Keratinocyte (primary cell): ENCODE data around the gene CAV2. TPM values are rescaled to one million over a fixed set of nuclear protein-coding genes. Genes with fewer than 3 reads are reported as not detected.

Source experiments
- DNase-seq: peaks from one replicate; pipeline ENCODE4 v3.0.0-alpha.2; 2011; ENCODE audit warnings: low read depth, missing footprints, low spot score
- FAIRE-seq: peaks from 2 replicates; lab custom pipeline; 2011; peaks lifted over from hg19 to GRCh38; lab: Jason Lieb, UNC
- H2AFZ ChIP-seq: 2 replicates; pipeline ENCODE4 v1.6.0; 2012; ENCODE audit warnings: low read length, control low read depth, inconsistent platforms; ENCODE audit not compliant: control insufficient read depth
- H3K27ac ChIP-seq: 2 replicates; pipeline ENCODE4 v1.5.1; 2011; ENCODE audit warnings: low read length; ENCODE audit not compliant: control insufficient read depth, insufficient read depth
- H3K27me3 ChIP-seq: 3 replicates; pipeline ENCODE4 v1.6.0; 2011; ENCODE audit warnings: low read length; ENCODE audit not compliant: control insufficient read depth, insufficient read depth; ENCODE audit errors: extremely low read depth
- H3K36me3 ChIP-seq, 2 experiments: 2 replicates in 1 of 2; 3 replicates in 1 of 2; pipeline ENCODE4 v1.5.1; 2011; ENCODE audit warnings: low read length in 2 of 2, mild to moderate bottlenecking in 1 of 2; ENCODE audit not compliant: control insufficient read depth in 2 of 2, insufficient read depth in 2 of 2; ENCODE audit errors: extremely low read depth in 1 of 2
- H3K4me1 ChIP-seq: 3 replicates; pipeline ENCODE4 v1.5.1; 2011; ENCODE audit warnings: low read length; ENCODE audit not compliant: control insufficient read depth, insufficient read depth; ENCODE audit errors: extremely low read depth
- H3K4me2 ChIP-seq: 3 replicates; pipeline ENCODE4 v1.6.0; 2011; ENCODE audit warnings: low read depth, low read length; ENCODE audit not compliant: control insufficient read depth, insufficient read depth; ENCODE audit errors: extremely low read depth
- H3K4me3 ChIP-seq, 3 experiments: fragments of 200-600 bp in 1 of 3; sonication (generic) in 1 of 3; 2 replicates in 2 of 3; 3 replicates in 1 of 3; pipeline ENCODE4 v1.5.1; 2011 to 2016; ENCODE audit warnings: low read length in 3 of 3, mild to moderate bottlenecking in 3 of 3, control low read depth in 2 of 3, inconsistent platforms in 1 of 3, low read depth in 1 of 3, mixed read lengths in 1 of 3, mixed run types in 1 of 3, moderate library complexity in 1 of 3; ENCODE audit not compliant: control insufficient read depth in 2 of 3, insufficient read depth in 2 of 3; ENCODE audit errors: extremely low read depth in 1 of 3
- H3K79me2 ChIP-seq: 2 replicates; pipeline ENCODE4 v1.6.0; 2012; ENCODE audit warnings: low read length; ENCODE audit not compliant: control insufficient read depth, insufficient read depth
- H3K9ac ChIP-seq: 3 replicates; pipeline ENCODE4 v1.6.0; 2011; ENCODE audit warnings: low read length; ENCODE audit not compliant: control insufficient read depth, insufficient read depth; ENCODE audit errors: extremely low read depth
- H3K9me1 ChIP-seq: 3 replicates; pipeline ENCODE4 v1.6.0; 2011; ENCODE audit warnings: low read length; ENCODE audit not compliant: control insufficient read depth, insufficient read depth; ENCODE audit errors: extremely low read depth
- H3K9me3 ChIP-seq: 2 replicates; pipeline ENCODE4 v1.5.1; 2012; ENCODE audit warnings: low read depth, low read length; ENCODE audit not compliant: control insufficient read depth
- H4K20me1 ChIP-seq: 3 replicates; pipeline ENCODE4 v1.6.0; 2011; ENCODE audit warnings: low read length; ENCODE audit not compliant: control insufficient read depth, insufficient read depth; ENCODE audit errors: extremely low read depth
- EZH2 ChIP-seq: IDR thresholded peaks from one replicate; pipeline ENCODE4 v1.6.1; 2012; ENCODE audit warnings: inconsistent platforms, mild to moderate bottlenecking, low read length, moderate library complexity
- dilution Hi-C: fragments of 300-500 bp; cut with MboI; formaldehyde crosslinking; loops from one replicate; pipeline ENCODE4 v1.7.0; 2020; ENCODE audit warnings: low sequenced_read_pairs; ENCODE audit not compliant: extremely low pct_ligation_motif_present
- polyA plus RNA-seq, 5 experiments: library from polyadenylated mRNA; depleted of rRNA in 3 of 5; stranded (reverse) in 3 of 5; stranded (forward) in 1 of 5; unstranded in 1 of 5; fragments of >200 nt; gene quantifications; 1 replicate in 1 of 5; 2 replicates in 3 of 5; 3 replicates in 1 of 5; pipeline versions ENCODE4 v1.2.1 to v1.2.3, GENCODE V29; 2011 to 2012; ENCODE audit warnings: missing spikeins in 2 of 5, low read depth in 1 of 5, low replicate concordance in 1 of 5
- TF ChIP-seq, protein P1 (sequence below), 3 experiments: IDR thresholded peaks in 1 of 3; conservative IDR thresholded peaks in 1 of 3; optimal IDR thresholded peaks in 1 of 3; 2 replicates in 2 of 3; 3 replicates in 1 of 3; pipeline versions ENCODE3 to v1.5.1; 2011; ENCODE audit warnings: low read length in 3 of 3, mild to moderate bottlenecking in 3 of 3, moderate library complexity in 2 of 3, control low read depth in 1 of 3, inconsistent platforms in 1 of 3; ENCODE audit not compliant: insufficient read depth in 2 of 3; ENCODE audit errors: extremely low read depth in 1 of 3

CAV2 gene
- polyA plus RNA-seq, 1 donor (not counting 4 experiments of a cell fraction or from before 2014, with no cell fraction given), result 631 TPM

DNA sequence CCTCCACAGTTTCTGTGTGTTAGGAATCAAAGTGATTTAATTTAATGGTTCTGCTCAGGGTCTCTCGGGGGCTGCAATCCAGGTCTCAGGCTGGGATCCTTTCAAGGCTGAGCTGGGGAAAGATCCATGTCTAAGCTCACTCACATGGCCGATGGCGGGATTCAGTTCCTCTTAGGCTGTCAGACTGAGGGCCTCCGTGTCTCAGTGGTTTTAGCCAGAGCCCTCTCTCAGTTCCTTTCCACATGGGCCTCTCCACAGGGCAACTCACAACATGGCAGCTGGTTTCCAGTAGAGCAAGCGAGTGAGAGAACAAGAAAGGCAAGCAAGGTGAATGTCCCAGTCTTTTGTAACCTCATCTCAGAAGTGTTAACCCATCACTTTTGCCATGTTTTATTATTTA lies 52.2 kb downstream of the CAV2 start:
- Histone ChIP-seq H3K9ac (no peak overlapping the region), H4K20me1 (peaks cover 35% of the 10 kb centered on the region), H3K4me3 (no peak overlapping the region), H3K9me3 (no peaks in the 10 kb centered on the region), H3K4me2 (no peak overlapping the region), H3K4me1 (peaks cover 24% of the 10 kb centered on the region), H3K27me3 (no peaks in the 10 kb centered on the region), H3K27ac (peak overlapping the region; percentile 60), H3K9me1 (no peaks in the 10 kb centered on the region), H3K36me3 (peaks cover 36 to 69% of the 10 kb centered on the region in 2 experiments), H2AFZ (no peak overlapping the region), H3K79me2 (peaks cover 78% of the 10 kb centered on the region)
- no peak for TF ChIP-seq EZH2
- TF ChIP-seq, protein P1, sequence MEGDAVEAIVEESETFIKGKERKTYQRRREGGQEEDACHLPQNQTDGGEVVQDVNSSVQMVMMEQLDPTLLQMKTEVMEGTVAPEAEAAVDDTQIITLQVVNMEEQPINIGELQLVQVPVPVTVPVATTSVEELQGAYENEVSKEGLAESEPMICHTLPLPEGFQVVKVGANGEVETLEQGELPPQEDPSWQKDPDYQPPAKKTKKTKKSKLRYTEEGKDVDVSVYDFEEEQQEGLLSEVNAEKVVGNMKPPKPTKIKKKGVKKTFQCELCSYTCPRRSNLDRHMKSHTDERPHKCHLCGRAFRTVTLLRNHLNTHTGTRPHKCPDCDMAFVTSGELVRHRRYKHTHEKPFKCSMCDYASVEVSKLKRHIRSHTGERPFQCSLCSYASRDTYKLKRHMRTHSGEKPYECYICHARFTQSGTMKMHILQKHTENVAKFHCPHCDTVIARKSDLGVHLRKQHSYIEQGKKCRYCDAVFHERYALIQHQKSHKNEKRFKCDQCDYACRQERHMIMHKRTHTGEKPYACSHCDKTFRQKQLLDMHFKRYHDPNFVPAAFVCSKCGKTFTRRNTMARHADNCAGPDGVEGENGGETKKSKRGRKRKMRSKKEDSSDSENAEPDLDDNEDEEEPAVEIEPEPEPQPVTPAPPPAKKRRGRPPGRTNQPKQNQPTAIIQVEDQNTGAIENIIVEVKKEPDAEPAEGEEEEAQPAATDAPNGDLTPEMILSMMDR (optimal IDR thresholded peaks at IDR 0.05 in 1 of 3, IDR thresholded peaks at IDR 0.05 in 1 of 3, conservative IDR thresholded peaks at IDR 0.05 in 1 of 3; ENCODE audit: extremely low read depth in 1 of 3, insufficient read depth in 2 of 3, low read length in 3 of 3), result no peak
- dilution Hi-C loops, result no loop called here
- FAIRE-seq, result no peak
- no peak for DNase-seq

GRCh38 chr7:116552602-116553001 lies 53.1 kb downstream of the CAV2 start:
- no peak overlapping the region for H2AFZ ChIP-seq
- peaks cover 20% of the 10 kb centered on the region for H3K4me1 ChIP-seq
- DNase-seq, result peak; percentile 61
- H3K9me3 ChIP-seq, result no peaks in the 10 kb centered on the region
- FAIRE-seq, result peak; percentile 87
- H3K9me1 ChIP-seq, result peaks cover 2% of the 10 kb centered on the region
- no peak overlapping the region for H3K4me2 ChIP-seq
- peaks cover 38 to 69% of the 10 kb centered on the region in 2 experiments for H3K36me3 ChIP-seq
- no peak overlapping the region for H3K9ac ChIP-seq
- peaks cover 73% of the 10 kb centered on the region for H3K79me2 ChIP-seq
- TF ChIP-seq, protein P1 (optimal IDR thresholded peaks at IDR 0.05 in 1 of 3, IDR thresholded peaks at IDR 0.05 in 1 of 3, conservative IDR thresholded peaks at IDR 0.05 in 1 of 3; ENCODE audit: extremely low read depth in 1 of 3, insufficient read depth in 2 of 3, low read length in 3 of 3), result no peak
- TF ChIP-seq EZH2, result no peak
- dilution Hi-C loops, result no loop called here
- H4K20me1 ChIP-seq, result peaks cover 31% of the 10 kb centered on the region
- no peaks in the 10 kb centered on the region for H3K27me3 ChIP-seq
- peak overlapping the region; percentile 60 for H3K27ac ChIP-seq
- no peak overlapping the region for H3K4me3 ChIP-seq
